ENCODE measurements around the gene DACH1.

The DACH1 gene

GRCh38 chr13:71858647-71859046 is 8.4 kb downstream of the DACH1 start:
- no peak for TF ChIP-seq CTCF (IDR thresholded peaks at IDR 0.05)

- no peak for TF ChIP-seq CTCF (IDR thresholded peaks at IDR 0.05)
Observed at GRCh38 chr13:71856548-71857043, 10.4 kb downstream of the DACH1 start.

GRCh38 chr13:71854401-71854800 is 12.6 kb downstream of the DACH1 start:
- TF ChIP-seq CTCF (IDR thresholded peaks at IDR 0.05) = no peak

- no peak for TF ChIP-seq CTCF (IDR thresholded peaks at IDR 0.05)
Observed at GRCh38 chr13:71853725-71854124, 13.3 kb downstream of the DACH1 start.

GRCh38 chr13:71852736-71853135 is 14.3 kb downstream of the DACH1 start:
- no peak for TF ChIP-seq CTCF (IDR thresholded peaks at IDR 0.05)

GRCh38 chr13:71851498-71852409 is 15.2 kb downstream of the DACH1 start:
- TF ChIP-seq CTCF (IDR thresholded peaks at IDR 0.05) = no peak

GRCh38 chr13:71842003-71842402 is 25.0 kb downstream of the DACH1 start:
- TF ChIP-seq CTCF (IDR thresholded peaks at IDR 0.05) = no peak

Data from LNCAP (cell line).